Measurements from ENCODE around the gene CRTAC1.

CRTAC1 gene

DNA sequence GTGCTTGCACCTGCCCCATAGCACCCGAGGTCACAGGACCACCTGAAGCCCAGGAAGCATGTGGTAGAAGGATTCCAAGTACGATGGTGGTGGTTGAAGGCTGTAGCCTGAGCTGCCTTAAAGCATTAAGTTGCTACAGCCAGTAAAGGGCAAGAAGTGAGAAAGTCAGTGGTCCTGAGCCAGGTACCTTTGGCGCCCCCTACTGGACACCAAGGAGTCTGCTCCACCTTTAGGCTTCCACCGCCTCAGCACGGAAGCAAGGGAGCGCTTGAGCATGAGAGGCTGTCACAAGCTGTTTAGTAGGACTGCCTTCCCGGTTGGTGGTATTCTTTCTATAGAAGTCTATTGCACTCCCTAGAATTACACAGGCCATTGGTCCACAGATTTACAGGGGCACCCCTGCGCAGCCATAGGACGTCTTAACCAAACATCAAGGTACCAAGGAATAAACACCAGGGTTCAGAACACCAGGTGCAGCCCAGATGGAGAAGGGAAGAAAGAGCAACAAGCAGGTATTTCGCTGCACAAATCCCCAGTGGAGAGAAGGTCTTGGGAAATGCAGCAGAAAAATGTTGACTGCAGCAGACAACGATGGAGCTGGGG, 2.2 kb downstream of the CRTAC1 start:
- peak; percentile 52 for DNase-seq

DNA sequence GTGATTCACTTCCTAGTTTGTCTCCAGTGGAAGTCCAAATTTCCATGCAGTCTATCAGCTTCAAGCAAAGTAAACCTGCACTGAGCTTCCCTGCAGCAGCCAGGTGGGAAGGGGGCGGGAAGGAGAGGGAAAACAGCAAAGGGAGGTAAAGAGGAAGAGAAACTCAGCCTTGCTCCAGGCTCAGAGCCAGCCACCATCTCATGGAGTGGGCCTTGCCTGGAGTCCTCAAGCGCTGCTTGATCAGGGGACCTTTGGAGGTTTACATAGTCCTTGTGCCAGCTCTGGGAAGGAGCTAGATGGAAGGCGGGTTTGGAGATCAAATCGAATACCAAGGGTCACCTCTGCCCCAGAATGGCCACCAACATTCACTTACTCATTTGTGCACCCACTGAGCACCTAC, 7.4 kb downstream of the CRTAC1 start:
- peak; percentile 50 for DNase-seq

DNA sequence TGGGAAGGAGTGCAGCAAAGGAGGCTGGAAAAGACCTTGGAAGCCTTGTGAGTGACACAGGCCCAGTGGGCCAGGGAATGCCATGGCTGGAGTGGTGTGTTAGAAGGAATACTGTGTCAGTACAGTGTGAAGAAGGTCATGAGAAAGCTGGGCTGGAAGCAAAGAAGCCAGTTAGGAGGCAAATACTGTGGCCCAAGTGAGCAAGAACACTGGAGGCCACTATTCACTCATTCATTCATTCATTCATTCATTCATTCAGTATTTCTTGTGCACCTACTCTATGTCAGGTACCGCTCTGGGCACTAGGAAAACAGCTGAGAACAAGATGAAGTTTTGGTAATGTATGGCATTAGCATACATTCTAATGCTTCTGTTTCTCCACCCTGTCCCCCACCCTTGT, 9.6 kb downstream of the CRTAC1 start:
- no peak for DNase-seq

GRCh38 chr10:98020254-98020653, 10.2 kb downstream of the CRTAC1 start:
- DNase-seq, result no peak

- no peak for DNase-seq
These were observed 10.6 kb downstream of the CRTAC1 start for GRCh38 chr10:98019784-98020183.

DNA sequence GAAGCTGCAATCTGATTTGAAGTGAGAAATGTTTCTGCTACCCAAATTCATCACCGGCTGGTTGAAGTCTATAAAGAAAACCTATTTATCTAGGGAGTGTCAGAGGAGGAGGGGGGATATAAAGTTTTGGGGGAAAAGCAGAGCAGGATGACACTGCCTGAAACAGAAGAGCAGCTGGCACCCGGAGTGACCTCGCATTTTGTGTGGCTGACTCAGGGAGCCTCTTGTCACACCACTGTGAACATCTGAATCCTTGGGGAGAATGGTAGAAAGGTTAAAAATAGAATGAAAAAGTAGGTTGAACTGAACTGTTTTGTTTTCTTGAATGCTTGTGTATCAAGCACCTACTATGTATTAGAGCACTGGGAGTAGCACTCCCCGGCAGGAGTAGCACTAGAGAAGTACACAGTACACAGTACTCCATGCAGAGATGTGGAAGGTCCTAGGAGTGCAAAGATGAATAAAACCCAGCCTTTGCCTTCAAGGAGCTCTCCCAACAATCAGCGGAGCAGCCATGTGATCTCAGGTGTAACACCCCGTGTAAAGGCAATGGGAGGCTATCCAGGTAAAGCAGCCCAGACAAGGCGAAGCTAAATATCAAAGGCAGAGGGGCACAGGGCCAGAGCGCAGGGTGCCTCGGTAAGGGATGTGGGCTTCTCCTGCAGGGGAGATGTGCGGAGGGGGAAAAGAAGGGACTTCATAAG, 13.5 kb downstream of the CRTAC1 start:
- DNase-seq, result no peak

GRCh38 chr10:98013776-98014175, 16.6 kb downstream of the CRTAC1 start:
- DNase-seq, result no peak

- no peak for DNase-seq
These were observed 17.3 kb downstream of the CRTAC1 start for GRCh38 chr10:98013122-98013521.

DNA sequence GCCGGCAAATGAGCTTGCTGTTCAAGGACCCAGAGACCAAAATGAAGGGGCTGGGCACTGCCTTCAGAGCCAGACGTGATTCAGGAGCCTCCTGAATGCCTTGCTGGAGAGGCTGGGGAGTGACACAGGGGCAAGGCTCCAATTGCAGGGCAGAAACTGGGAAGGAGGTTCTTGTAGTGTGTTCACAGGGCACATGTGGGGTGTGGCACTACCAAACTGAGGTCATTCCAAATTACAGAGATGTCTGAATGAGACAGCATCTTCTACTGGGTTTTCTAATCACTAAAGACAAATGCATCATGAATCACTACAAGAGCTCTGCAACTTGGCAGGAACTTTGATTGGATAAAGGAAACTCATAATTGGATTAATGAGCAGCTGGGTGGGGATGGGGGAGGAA, 17.8 kb downstream of the CRTAC1 start:
- DNase-seq, result no peak

DNA sequence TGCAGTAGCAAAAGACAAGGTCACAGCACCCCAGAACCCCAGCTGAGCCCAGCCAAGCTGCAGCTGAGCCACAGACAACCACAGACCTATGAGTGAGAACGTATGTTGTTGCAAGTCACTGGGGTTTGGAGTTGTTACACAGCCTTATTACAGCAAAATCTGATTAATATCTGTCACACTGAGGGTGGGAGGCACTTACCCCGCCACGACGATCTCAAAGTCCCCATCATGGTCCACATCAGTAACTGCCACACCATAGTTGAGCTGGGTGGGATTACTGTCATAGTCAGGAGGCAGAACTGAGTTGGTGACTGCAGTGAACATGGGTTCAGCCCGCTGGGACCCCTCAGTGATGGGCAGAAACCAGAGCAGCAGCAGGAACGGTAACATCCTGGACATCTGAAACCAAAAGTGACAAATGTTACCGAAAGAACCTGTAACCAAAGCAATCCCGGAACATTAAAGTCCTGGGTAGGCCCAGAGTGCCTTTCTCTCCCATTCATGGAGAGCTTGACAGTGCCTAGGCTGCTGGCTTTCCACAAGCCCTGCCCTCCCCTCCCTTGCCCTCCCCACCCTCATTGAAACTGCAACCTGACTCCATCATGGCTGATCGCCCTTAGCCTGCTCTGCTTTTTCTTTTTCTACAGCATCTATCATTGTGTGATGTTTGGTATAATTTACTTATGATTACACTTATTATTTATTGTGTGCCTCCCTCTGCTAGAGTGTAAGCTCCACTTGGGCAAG, 19.3 kb downstream of the CRTAC1 start:
- no peak for DNase-seq

- peak; percentile 46 for DNase-seq
These were observed 24.2 kb downstream of the CRTAC1 start for GRCh38 chr10:98006266-98006665.

GRCh38 chr10:98001736-98002135, 28.7 kb downstream of the CRTAC1 start:
- no peak for DNase-seq

DNA sequence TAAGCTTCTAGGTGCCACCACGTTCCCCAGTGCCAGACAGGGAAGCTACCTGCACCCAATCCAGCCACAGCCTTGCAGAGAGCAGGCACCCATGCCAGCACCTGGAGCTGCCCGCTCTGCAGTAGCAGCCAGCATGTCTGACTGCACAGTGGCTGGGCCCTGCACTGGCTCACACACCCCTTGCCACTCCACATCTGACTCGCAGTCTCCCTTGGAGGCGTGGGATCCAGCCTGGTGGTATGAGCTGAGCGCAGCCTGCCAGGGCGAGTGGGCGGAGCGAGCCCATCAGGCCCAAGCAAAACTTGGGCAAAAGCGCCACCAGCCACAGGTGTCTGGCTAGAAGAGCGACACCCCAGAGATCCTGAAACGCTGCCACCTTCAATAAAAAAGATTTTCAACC, 30.1 kb downstream of the CRTAC1 start:
- DNase-seq, result no peak

GRCh38 chr10:97999923-98000248, 30.5 kb downstream of the CRTAC1 start:
- no peak for DNase-seq

GRCh38 chr10:97999066-97999922, 31.1 kb downstream of the CRTAC1 start:
- no peak for DNase-seq

DNA sequence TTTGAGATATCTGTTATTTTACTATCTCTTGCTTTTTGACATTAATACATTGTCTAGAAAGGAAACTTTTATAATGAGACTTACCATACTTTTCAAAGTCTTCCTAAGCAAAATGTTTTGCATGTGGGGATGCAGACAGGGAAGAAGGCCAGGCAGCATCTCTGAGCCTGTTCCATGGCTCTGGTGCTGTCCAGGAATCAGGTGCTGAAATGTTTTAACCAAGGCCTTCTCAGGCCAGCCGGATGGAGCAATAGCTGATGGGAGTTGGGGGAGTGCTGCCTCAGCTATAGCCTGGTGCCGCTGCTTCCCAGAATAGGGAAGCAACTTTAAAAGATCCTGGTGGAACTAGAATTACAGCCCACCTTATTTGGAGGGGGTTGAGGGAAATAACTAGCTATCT, 38.5 kb downstream of the CRTAC1 start:
- DNase-seq, result no peak

DNA sequence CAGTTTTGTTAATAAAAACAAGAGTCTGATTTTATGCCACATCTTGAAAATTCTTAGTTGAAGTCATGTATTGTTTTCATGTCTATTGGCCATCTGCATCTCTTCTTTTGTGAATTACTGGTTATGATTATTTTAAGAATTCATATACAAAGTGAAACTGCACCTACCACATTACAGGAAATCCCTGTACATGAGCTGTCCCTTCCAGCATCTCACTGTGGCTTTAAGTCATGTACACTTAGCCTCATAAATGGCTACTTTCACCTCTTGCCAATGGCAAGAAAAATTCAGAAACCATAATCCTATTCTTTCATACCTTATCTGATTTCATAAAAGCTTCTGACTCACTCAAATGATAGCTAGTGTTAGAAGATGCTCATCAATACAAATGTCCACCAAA, 48.6 kb downstream of the CRTAC1 start:
- DNase-seq, result no peak

DNA sequence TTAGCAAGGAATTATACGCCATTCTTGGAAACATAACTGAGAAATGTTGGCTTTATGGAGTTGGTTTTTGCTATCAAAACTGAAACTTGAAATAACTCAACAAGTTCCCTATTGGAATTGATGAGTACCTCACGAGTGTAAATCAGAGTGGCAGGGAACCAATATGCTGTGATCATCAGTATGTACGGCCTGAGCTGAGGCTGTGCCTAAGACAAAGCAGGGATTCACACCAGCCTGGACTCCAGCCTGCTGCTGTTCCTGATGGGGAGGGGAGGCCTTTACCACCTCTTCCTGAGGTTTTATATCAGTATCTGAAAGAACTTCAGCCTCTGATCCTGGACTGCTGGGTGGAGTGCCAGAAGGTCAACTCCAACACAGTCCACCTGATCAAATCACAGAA, 52.7 kb downstream of the CRTAC1 start:
- DNase-seq, result no peak

GRCh38 chr10:97975598-97975997, 54.8 kb downstream of the CRTAC1 start:
- no peak for DNase-seq

- no peak for DNase-seq
These were observed 55.6 kb downstream of the CRTAC1 start for GRCh38 chr10:97974526-97975525.

DNA sequence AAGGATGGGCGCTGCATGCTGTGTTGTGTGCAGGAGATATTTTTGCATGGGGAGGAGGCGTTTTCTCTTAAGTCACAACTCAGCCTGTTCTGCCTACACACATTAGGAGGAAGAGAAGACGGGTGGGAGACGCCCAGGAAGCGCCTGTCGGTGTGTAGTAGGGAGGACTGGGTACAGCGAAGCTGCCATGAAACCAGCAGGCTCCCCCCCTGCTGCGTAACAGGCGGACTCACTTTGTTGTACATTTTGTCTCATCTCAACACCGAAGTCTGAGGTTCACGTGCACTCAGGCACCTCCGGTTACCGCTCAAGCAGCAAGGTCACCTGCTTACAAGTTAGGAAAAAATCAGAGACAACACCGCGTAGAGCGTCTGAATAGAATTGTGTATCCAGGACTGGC, 56.3 kb downstream of the CRTAC1 start:
- DNase-seq, result no peak

DNA sequence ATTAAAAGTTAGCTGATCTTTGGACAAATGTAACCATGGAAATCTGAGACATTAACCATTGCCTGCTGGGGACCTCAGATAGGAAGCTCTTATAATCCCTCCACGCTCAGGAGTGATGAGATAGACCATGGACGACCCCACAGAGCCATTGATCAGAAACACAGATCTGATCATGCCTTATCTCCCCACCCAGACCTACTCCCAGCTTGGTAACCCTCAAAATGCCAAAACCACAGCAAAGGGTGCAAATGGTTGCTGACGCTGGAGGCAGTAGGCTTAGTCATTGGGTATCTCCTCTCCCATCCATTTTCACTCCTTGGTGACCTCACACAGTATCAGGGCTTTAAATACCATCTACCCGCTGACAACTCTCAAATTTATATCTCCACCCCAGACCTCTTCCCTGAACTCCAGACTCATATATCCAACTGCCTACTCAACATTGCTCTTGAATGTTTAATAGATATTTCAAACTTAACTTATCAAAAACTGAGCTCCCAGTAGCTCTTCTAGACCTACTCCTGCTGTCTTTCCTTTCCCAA, 60.8 kb downstream of the CRTAC1 start:
- DNase-seq, result no peak
